ENCODE data around the gene MORF4L1.
"Not testable (repeated sequence)": the region's sequence is repeated elsewhere in the genome, so short reads cannot be mapped to it uniquely, and the experiment has no call there.

MORF4L1 gene

DNA sequence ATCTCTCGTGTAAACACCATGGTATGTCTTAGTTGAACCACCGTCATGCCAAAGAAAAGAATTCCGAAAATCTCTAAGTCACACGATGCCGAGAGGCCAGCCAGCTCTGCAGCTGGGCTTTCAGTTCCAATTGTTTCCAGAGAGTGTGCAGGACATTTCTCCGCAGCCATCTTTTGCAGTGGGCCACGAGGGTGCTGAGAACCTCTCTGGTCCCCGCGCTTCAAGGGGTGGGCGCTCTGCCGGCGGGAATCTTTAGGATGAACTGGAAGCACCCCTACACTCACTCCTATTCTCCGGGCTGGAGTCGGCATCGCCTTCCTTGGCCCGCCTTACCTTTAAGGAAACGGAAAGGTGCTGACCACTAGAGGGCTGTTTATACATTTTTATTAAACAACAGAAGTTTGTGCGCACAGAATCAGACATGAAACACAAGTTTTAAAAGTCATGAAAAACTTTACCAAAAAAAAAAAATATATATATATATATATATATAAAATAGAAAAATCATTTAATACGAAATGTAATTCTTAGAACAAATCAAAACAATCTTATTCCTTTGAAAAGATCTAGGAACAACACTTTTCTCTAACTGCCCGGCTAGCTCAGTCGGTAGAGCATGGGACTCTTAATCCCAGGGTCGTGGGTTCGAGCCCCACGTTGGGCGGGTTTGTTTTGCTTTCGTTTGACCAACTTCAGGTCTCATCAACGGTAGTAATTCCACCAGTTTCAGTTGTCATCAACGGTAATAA lies 12.5 kb upstream of the MORF4L1 start:
- no peak for DNase-seq

GRCh38 chr15:78865585-78865984 lies 7.1 kb upstream of the MORF4L1 start:
- DNase-seq, result not testable (repeated sequence)

DNA sequence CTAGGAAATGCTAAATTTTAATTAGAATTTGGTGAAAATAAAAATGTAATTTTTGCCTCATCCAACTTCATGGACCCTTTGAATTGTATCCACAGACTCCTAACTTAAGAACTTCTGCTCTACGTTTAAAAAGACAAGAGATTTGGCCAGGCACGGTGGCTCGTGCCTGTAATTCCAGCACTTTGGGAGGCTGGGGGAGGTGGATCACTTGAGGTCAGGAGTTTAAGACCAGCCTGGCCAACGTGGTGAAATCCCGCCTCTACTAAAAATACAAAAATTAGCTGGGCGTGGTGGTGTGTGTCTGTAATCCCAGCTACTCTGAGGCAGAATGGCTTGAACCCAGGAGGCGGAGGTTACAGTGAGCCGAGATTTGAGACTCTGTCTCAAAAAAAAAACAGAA lies 6.7 kb upstream of the MORF4L1 start:
- not testable (repeated sequence) for DNase-seq

DNA sequence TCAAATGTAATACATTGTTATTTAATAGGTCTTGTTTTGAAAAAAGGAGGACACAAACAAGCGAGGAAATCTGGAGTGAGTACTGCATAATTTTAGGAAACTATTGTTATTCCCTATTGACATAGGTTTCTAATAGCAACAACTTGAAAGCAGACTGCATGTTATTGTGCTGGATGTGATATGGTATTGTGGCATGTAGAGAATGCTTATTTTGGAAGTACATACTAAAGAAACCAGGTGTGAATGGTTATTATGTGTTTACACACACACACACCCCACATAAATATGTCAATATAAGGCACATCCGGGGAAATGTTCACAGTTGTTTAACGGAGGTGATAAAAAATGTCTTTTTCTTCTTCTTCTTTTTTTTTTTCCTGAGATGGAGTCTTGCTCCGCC lies 5.9 kb upstream of the MORF4L1 start:
- DNase-seq, result no peak

DNA sequence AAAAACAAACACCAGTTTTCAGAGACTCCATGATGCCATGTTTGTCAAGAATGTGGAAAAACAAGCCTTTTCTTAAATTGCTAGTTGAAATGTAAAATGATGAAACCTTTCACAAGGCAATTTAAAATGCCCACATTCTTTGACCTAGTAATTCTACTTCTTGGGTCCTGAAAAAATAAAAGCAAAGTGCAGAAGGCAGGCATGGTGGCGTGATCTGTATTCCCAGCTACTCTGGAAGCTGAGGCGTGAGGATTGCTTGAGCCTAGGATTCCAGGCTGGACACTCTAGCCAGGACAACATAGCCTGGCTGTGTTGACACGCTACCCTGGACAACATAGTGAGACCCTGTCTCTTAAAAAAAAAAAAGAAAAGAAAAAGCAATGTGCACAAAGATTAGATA lies 4.3 kb upstream of the MORF4L1 start:
- DNase-seq, result no peak

DNA sequence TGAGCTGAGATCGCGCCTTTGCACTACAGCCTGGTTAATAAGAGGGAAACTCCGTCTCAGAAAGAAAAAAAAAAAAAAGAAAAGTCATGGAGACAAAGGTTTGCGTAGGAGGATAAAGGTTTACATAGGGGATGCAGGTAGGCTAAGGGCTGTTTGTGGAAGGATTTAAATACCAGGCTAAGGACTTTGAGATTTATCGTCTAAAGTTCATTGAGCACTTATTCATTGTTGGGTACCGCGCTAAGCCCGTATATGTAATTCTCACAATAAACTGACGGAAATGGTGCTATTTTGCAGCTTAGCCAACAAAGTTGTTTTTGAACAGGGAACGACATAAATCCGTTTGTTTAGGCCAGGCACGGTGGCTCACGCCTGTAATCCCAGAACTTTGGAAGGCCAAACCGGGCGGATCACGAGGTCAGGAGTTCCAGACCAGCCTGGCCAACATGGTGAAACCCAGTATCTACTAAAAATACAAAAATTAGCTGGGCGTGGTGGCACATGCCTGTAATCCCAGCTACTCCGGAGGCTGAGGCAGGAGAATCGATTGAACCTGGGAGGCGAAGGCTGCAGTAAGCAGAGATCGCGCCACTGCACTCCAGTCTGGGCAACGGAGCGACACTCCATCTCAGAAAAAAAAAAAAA lies 1.1 kb upstream of the MORF4L1 start:
- not testable (repeated sequence) for DNase-seq

DNA sequence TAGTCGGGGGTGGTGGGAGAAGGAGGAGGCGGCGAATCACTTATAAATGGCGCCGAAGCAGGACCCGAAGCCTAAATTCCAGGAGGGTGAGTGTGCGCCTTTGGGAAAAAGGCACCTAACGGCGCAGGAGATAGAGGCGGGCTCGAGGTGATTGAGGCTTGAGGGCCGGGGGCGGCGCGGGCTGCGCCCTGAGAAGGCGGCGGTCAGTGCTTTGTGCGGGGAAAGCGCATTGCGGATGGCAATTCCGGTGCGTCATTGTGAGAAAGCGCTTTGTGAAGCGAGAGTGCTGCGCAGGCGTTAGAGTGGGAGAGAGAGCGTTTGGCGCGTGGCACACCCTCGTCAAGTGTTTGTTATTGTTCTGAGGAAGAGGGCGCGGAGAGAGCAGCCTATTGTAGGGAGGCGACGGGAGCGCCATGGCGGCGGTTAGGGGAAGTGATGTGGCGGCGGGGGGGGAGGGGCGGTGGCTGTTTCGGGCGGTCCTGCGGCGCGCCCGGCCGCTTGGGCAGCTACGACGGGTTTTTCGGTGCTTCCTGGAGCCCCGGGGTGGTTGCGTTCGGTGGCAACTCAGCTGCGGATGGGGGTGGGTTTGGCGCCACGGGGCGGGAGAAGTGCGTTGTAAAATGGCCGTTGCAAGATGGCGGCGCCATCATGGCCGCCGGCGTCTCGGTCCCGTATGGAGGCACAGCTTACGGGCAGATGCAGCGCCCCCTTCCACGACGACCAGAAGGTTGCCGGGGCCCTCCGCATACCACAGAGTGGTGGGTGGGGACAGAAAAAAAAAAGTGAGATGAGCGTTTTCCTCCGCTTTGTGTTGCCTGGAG lies 492 bp downstream of the MORF4L1 start:
- peak; percentile 70 for DNase-seq

DNA sequence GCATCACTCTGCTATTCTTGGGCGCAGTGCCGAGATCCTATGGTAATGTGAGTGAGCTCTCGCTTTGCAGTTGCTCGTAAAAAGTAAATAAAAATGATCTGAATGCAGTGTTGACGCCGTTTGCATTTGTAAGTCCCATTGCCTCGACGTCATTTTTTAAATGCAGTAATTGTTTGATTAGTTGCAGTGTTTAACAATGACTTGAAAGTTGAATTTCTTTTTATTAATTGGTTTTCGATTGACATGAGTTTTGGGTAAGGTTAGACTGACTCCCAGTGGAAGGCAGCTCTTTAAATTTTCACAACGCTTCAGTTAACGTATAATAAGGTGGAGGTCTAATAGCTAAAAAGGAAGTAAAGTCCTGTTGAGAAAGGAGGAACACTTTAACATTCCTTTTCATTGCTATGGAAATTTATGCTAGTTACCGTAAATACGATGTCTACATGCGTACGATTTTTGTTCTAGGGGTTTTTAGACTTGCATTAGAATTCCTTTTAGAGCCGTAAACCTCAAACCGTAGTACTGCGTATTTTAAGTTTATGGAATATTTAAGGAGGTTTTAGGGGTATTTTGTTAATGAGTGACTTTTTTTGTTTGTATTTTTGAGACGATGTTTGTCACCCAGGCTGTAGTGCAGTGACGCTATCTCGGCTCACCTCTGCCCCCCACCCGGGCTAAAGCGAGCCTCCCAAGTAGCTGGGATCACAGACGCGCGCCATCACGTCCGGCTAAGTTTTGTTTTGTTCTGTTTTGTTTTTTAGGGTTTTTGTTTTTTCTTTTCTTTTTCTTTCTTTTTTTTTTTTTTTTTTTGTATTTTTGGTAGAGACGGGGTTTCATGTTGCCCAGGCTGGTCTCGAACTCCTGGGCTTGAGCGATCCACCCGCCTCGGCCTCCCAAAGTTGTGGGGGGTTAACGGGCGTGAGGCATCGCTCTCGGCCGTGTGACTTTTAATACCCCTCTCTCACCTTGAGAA lies 1.4 kb downstream of the MORF4L1 start:
- no peak for DNase-seq

DNA sequence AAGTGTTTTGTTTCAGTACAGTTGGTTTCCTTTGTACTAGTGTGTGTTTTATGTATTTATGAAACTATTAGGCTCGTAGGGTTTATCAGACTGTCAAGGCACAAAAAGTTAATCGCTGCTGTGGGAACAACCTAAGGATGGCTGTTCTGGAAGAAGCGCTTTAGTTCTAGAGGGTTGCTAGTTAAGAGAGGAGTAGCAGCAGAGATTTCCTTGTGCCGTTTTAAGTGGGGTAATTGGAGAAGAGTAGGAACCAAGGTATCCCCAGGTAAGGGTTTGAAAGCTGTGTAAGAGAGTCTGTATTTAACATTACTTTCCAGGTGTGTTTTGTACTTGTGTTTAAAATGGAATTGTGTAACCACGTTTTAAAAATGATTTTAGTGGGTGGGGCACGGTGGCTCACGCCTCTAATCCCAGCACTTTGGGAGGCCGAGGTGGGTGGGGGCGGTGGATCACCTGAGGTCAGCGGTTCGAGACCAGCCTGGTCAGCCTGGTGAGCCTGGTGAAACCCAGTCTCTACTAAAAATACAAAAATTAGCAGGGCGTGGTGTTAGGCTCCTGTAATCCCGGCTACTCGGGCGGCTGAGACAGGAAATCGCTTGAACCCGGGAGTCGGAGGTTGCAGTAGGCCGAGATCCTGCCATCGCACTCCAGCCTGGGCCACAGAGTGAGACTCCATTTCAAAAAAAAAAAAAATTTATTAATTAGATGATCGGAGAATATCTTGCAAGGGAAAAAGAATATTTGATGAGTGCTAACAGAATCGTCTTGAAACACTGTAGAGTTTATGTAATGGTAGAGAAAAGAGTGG lies 2.6 kb downstream of the MORF4L1 start:
- DNase-seq, result no peak

GRCh38 chr15:78876954-78877353 lies 4.3 kb downstream of the MORF4L1 start:
- DNase-seq, result not testable (repeated sequence)

DNA sequence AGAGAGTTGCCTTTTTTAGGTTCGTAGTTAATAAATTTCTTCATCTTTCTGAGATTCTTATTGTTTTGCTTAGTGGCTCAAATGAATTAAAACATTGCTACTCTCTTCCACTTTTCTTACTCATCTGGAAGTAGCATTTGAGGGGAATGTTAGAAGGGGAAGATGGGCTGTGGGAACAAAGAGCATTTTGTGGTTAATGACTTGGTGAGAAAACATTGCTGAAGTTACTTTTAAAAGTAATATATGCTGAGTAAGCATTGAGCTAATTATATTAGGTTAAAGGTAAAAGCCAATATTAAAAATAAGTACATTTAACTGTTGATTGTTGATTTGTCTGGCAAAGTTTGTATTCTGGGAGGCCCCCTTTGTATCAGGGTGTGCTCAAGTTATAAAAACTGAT lies 5.7 kb downstream of the MORF4L1 start:
- DNase-seq, result no peak

GRCh38 chr15:78879517-78880241 lies 7.0 kb downstream of the MORF4L1 start:
- DNase-seq, result no peak

DNA sequence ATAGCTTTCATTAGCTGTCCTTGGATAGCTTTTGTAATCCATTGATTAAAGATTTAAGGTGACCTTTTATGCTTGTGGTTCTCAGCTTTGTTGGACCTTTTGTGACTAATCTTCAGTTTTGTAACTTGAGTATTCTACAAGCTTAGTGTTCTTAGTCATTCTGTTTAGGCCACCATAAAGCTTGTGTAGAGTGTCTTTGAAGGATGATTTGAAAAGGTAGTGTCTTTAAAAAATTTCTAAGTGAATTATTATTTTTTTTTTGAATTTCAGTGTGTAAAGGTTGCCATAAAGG lies 7.5 kb downstream of the MORF4L1 start:
- DNase-seq, result no peak

DNA sequence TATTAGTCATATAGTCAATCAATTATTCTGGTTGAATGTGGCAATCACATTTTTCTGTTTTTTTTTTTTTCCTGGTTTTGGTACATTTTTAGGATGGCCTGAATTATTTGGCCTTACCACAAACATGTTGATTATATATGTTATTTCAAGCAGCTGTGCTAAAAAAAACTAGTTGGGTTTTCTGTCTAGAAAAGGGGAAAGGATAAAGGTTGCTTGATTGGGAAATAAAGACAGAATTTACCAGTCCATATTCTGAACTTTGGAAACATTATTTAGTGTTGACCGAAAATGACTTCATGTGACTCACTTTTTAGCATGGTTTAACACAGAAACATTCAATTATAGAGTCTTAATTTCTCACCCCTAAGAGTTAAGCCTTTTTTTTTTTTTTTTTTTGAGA lies 8.1 kb downstream of the MORF4L1 start:
- no peak for DNase-seq

DNA sequence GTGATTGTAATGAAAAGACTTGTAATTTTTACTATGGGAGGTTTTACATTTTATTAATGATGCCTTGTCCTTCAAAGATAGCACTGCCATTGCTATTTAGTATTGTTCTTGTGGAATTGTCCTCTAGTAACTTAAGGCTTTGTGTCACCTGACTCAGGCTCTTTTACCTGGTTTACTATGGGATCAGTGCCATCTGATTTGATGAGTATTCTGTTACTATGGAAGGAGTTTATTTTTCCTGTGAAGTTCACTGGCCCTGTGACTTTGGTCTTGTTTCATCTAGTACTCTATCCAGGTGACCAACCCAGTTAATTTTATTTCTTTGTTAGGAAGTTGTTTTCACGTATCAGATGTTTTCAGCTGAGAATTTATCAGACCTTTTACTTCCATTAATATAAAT lies 9.0 kb downstream of the MORF4L1 start:
- no peak for DNase-seq

GRCh38 chr15:78889000-78889399 lies 16.3 kb downstream of the MORF4L1 start:
- DNase-seq, result no peak

DNA sequence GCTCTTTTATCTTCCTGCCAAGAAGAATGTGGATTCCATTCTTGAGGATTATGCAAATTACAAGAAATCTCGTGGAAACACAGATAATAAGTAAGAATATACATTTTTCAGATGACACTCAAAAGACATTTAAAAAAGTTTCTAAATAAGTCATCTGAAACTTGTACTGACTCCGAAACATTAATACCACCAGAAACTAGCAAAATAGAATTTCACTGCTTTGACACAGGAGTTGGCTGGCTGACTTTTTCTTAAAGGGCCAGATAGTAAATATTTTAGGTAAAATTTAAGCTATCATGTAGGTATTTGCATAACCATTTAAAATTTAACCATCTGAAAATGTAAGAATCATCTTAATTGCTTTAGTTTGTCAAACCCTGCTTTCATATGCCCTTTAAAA lies 20.8 kb downstream of the MORF4L1 start:
- DNase-seq, result no peak

DNA sequence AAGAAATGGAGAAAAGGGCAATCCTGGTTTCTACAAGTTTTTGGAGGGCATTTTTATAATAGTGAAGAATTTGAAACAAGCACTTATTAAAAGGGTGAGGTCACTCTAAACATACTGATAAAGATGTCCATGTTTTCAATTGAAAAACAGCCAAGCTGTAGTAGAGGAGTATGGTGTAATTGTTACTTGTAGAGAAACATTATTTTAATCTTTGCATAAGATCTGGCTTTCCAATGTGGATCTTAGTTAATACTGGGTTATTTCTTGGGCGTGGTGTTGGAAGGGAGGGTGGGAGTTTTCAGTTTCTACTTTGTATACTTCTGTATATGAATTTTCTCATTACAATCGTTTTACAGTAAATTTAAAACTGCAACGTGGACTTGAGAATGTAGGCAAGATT lies 22.8 kb downstream of the MORF4L1 start:
- DNase-seq, result no peak

DNA sequence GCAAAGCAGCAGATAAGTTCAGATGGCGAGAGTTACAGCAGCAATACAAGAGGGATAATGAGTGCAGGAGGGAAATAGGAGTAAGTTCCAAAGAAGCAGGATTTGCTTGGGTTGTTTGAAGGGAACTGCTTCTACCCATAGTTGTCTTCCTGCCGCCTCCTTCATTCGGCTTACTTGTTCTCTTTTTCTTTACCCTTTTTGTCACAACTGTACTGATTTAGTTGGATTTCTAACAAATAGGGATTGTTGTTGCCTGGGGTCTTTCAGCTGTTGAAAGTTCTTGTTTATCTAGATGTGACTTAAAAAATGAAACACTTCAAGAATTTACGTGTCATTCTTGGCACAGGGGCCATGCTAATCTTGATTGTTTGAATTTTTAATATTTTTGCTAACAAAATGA lies 25.9 kb downstream of the MORF4L1 start:
- no peak for DNase-seq

- not testable (repeated sequence) for DNase-seq
Measured at GRCh38 chr15:78900819-78901533, 28.3 kb downstream of the MORF4L1 start.

All from DMS79 (cell line).